HepG2 (cell line): ENCODE results near the gene P3H4. TPM values are rescaled to one million over a fixed set of nuclear protein-coding genes. Genes with fewer than 3 reads are reported as not detected.

Experiments used
- AKNA ChIP-seq: sonication (generic); formaldehyde crosslinking; IDR thresholded peaks from 2 replicates; pipeline ENCODE4 v1.4.0; 2020; ENCODE audit warnings: missing genetic modification reagents, borderline replicate concordance
- CBX1 ChIP-seq: IDR thresholded peaks from one replicate; pipeline ENCODE4 v1.6.1; 2016; ENCODE audit warnings: antibody characterized with exemption, low read depth
- GABPB1 ChIP-seq: IDR thresholded peaks from 2 replicates; pipeline ENCODE4 v1.6.1; 2016; ENCODE audit warnings: mild to moderate bottlenecking, missing genetic modification reagents, moderate library complexity, missing compliant biosample characterization
- GATAD1 ChIP-seq: IDR thresholded peaks from 2 replicates; pipeline ENCODE4 v1.6.1; 2016; ENCODE audit warnings: missing genetic modification reagents, missing compliant biosample characterization
- HDAC2 ChIP-seq: sonication (generic); formaldehyde crosslinking; IDR thresholded peaks from 2 replicates; pipeline ENCODE4 v1.4.0; 2020; ENCODE audit warnings: missing genetic modification reagents
- HOXA7 ChIP-seq: sonication (generic); formaldehyde crosslinking; IDR thresholded peaks from 2 replicates; pipeline ENCODE4 v1.8.1; 2022; ENCODE audit warnings: mild to moderate bottlenecking, missing genetic modification reagents, moderate library complexity
- JARID2 ChIP-seq: sonication (generic); formaldehyde crosslinking; IDR thresholded peaks from 2 replicates; pipeline ENCODE4 v1.8.1; 2023; ENCODE audit warnings: missing genetic modification reagents, inconsistent platforms; ENCODE audit not compliant: insufficient replicate concordance
- KMT2A ChIP-seq: sonication (generic); formaldehyde crosslinking; IDR thresholded peaks from 2 replicates; pipeline ENCODE4 v1.4.0; 2020; ENCODE audit warnings: missing genetic modification reagents
- MXD1 ChIP-seq: sonication (generic); formaldehyde crosslinking; IDR thresholded peaks from 2 replicates; pipeline ENCODE4 v1.4.0; 2020; ENCODE audit warnings: mild to moderate bottlenecking, missing genetic modification reagents
- NCOA2 ChIP-seq: sonication (generic); formaldehyde crosslinking; IDR thresholded peaks from 2 replicates; pipeline ENCODE4 v1.8.0; 2022; ENCODE audit warnings: inconsistent platforms
- NFE2L1 ChIP-seq: sonication (generic); formaldehyde crosslinking; IDR thresholded peaks from 2 replicates; pipeline ENCODE4 v1.4.0; 2020; ENCODE audit warnings: missing genetic modification reagents, mild to moderate bottlenecking, borderline replicate concordance
- NRL ChIP-seq: sonication (generic); formaldehyde crosslinking; IDR thresholded peaks from 2 replicates; pipeline ENCODE4 v1.5.0; 2020; ENCODE audit warnings: missing genetic modification reagents, mild to moderate bottlenecking, moderate library complexity, borderline replicate concordance
- PHF8 ChIP-seq: sonication (generic); formaldehyde crosslinking; IDR thresholded peaks from 2 replicates; pipeline ENCODE4 v1.5.0; 2020; ENCODE audit warnings: missing genetic modification reagents
- TEAD2 ChIP-seq: sonication (generic); formaldehyde crosslinking; IDR thresholded peaks from 2 replicates; pipeline ENCODE4 v1.9.0; 2021; ENCODE audit warnings: missing genetic modification reagents
- ZFP91 ChIP-seq: sonication (generic); formaldehyde crosslinking; IDR thresholded peaks from 2 replicates; pipeline ENCODE4 v1.9.0; 2022; ENCODE audit warnings: missing genetic modification reagents, mild to moderate bottlenecking, borderline replicate concordance
- ZNF703 ChIP-seq: sonication (generic); formaldehyde crosslinking; IDR thresholded peaks from 2 replicates; pipeline ENCODE4 v1.5.1; 2020; ENCODE audit warnings: missing genetic modification reagents, mild to moderate bottlenecking, moderate library complexity, borderline replicate concordance
- ZNF746 ChIP-seq: sonication (generic); formaldehyde crosslinking; IDR thresholded peaks from 2 replicates; pipeline ENCODE4 v1.8.0; 2022; ENCODE audit warnings: mild to moderate bottlenecking, missing genetic modification reagents
- polyA plus RNA-seq, 8 experiments: library from polyadenylated mRNA; depleted of rRNA in 3 of 8; stranded (reverse) in 7 of 8; unstranded in 1 of 8; fragments of >200 nt; fragmentation: Illumina TruSeq in 4 of 8; extraction: Trizol in 4 of 8; gene quantifications; 2 replicates each; pipeline versions ENCODE4 v1.2.1 to v1.2.3, GENCODE V29; 2011 to 2016; ENCODE audit warnings: low read depth in 4 of 8, missing spikeins in 1 of 8, mixed read lengths in 1 of 8; ENCODE audit not compliant: insufficient read depth in 1 of 8
- total RNA-seq, 5 experiments: library from RNA; depleted of rRNA; stranded (reverse); fragments of >200 nt; fragmentation: Illumina TruSeq; extraction: Trizol; gene quantifications; 2 replicates each; pipeline ENCODE4 v1.2.3, GENCODE V29; 2016; ENCODE audit warnings: low read depth in 1 of 5
- TF ChIP-seq, protein P1 (sequence below), 2 experiments: fragments of 450-650 bp in 1 of 2; sonication (generic) in 1 of 2; formaldehyde crosslinking; IDR thresholded peaks; 2 replicates each; pipeline versions ENCODE4 v1.5.0 to v1.8.0; 2020 to 2022; ENCODE audit warnings: mild to moderate bottlenecking in 1 of 2, missing genetic modification reagents in 1 of 2

P3H4 gene
- total and polyA plus RNA-seq, 2 of the 13 experiments (the other 11 are each of a cell fraction or from before 2014, with no cell fraction given) = 37.1 to 50.6 TPM

DNA sequence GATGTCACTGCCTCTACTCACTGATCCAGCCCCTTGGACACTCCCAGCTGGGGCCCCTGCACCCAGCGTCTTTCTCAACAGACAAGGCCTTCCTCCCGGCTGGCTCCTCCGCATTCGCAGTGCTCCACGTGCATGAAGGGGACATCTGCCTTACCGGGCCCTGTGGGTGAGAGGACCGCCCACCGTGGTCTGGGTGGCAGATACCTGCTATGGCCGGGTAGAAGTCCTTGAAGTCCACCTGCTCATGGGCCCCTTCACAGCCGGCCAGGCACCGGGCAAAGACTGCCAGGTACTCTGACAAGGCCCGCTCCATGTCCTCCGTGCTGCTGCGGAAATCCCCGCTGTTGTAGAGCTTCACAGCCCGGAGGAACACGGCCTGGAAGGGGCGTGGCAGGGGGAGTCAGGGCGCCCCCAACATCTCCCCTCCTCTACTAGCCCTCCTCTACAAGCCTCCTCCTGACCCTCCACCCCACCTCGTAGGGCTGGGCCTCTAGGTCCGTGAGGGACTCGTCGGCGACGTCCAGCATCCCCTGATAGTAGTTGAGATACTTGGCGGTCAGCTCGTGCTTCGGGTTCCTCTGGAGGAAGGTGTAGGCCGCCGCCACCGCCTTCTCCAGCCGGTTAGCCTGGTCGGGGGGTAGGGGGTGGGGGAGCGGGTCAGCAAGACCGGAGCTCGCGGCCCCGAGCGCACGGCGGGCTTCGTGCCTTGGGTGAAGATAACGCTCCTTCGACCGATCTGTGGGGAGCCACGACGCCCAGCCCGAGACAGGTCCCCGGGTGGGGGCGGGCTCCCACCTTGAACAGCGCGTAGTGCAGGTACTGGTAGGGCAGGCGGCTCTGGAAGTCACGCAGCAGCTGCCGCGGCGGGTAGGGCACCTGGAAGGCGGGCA is 845 bp downstream of the P3H4 start (continued):
- 0 out of 2 replicates have a peak, but pooled peaks have one; percentile 20 for TF ChIP-seq HDAC2 (CRISPR knock-in tag)
- TF ChIP-seq, protein P1, sequence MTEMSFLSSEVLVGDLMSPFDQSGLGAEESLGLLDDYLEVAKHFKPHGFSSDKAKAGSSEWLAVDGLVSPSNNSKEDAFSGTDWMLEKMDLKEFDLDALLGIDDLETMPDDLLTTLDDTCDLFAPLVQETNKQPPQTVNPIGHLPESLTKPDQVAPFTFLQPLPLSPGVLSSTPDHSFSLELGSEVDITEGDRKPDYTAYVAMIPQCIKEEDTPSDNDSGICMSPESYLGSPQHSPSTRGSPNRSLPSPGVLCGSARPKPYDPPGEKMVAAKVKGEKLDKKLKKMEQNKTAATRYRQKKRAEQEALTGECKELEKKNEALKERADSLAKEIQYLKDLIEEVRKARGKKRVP (CRISPR knock-in tag; IDR thresholded peaks at IDR 0.05) = no peak
- TF ChIP-seq KMT2A = 0 out of 2 replicates have a peak, but pooled peaks have one; percentile 31
- TF ChIP-seq NFE2L1 = peak; percentile 35; the same call in 1 of the 2 replicates
- peak; percentile 91 for TF ChIP-seq JARID2
- peak; percentile 9; the same call in 1 of the 2 replicates for TF ChIP-seq GATAD1 (CRISPR knock-in tag)
- TF ChIP-seq GABPB1 = 0 out of 2 replicates have a peak, but pooled peaks have one; percentile 22
- 0 out of 2 replicates have a peak, but pooled peaks have one; percentile 56 for TF ChIP-seq HOXA7 (CRISPR knock-in tag)
- TF ChIP-seq ZFP91 = peak; percentile 84; the same call in 1 of the 2 replicates
- peak; percentile 83; the same call in 1 of the 2 replicates for TF ChIP-seq MXD1 (CRISPR knock-in tag)
- 0 out of 2 replicates have a peak, but pooled peaks have one; percentile 15 for TF ChIP-seq TEAD2 (CRISPR knock-in tag)
- TF ChIP-seq CBX1 = no peak
- TF ChIP-seq ZNF703 (CRISPR knock-in tag) = peak; percentile 39; the same call in 1 of the 2 replicates
- TF ChIP-seq PHF8 (CRISPR knock-in tag) = peak; percentile 34; the same call in 1 of the 2 replicates
- TF ChIP-seq NRL = peak; percentile 73; the same call in 1 of the 2 replicates
- peak; percentile 22; the same call in 1 of the 2 replicates for TF ChIP-seq ZNF746 (CRISPR knock-in tag)
- TF ChIP-seq NCOA2 (CRISPR knock-in tag) = peak; percentile 6; the same call in 1 of the 2 replicates
- no peak for TF ChIP-seq AKNA
